K562 (cell line): ENCODE data around the gene HOXD4.

Source experiments
- CC2D1A ChIP-seq: fragments of 450-650 bp; IDR thresholded peaks from 2 replicates; pipeline ENCODE4 v1.6.1; 2017; ENCODE audit warnings: mild to moderate bottlenecking
- DLX4 ChIP-seq: fragments of 250-450 bp; sonication (Bioruptor Pico); IDR thresholded peaks from 2 replicates; pipeline ENCODE4 v1.6.1; 2021; ENCODE audit warnings: mild to moderate bottlenecking
- MAFK ChIP-seq: IDR thresholded peaks from 2 replicates; pipeline ENCODE4 v1.6.1; 2011; ENCODE audit warnings: low read length, improper control_type of control experiment
- MEF2A ChIP-seq: IDR thresholded peaks from 2 replicates; pipeline ENCODE4 v1.6.1; 2011; ENCODE audit warnings: low read depth, mild to moderate bottlenecking, low read length, moderate library complexity; ENCODE audit not compliant: control insufficient read depth
- NFIX ChIP-seq: fragments of 250-450 bp; sonication (Bioruptor Pico); IDR thresholded peaks from 2 replicates; pipeline ENCODE4 v1.4.0; 2020; ENCODE audit warnings: low read depth, mild to moderate bottlenecking, moderate library complexity
- POLR2G ChIP-seq: fragments of 200-400 bp; formaldehyde crosslinking; IDR thresholded peaks from 2 replicates; pipeline ENCODE4 v1.6.1; 2017; ENCODE audit warnings: low read depth, mild to moderate bottlenecking, antibody characterized with exemption, low read length, moderate library complexity
- PREB ChIP-seq: sonication (generic); formaldehyde crosslinking; IDR thresholded peaks from 2 replicates; pipeline ENCODE4 v1.8.1; 2023; ENCODE audit warnings: mild to moderate bottlenecking, missing genetic modification reagents
- RBM39 ChIP-seq: fragments of 200-400 bp; formaldehyde crosslinking; optimal IDR thresholded peaks from 2 replicates; pipeline ENCODE3; 2018; ENCODE audit warnings: low read depth, low read length
- ZNF184 ChIP-seq: sonication (generic); formaldehyde crosslinking; IDR thresholded peaks from 2 replicates; pipeline ENCODE4 v1.5.0; 2020; ENCODE audit warnings: missing genetic modification reagents

- TF ChIP-seq POLR2G: no peak
- TF ChIP-seq CC2D1A: no peak
- TF ChIP-seq DLX4 (CRISPR knock-in tag): no peak
- no peak for TF ChIP-seq MEF2A
- no peak for TF ChIP-seq MAFK
- TF ChIP-seq RBM39: no peak
- no peak for TF ChIP-seq PREB (CRISPR knock-in tag)
- TF ChIP-seq NFIX (CRISPR knock-in tag): no peak
- no peak for TF ChIP-seq ZNF184 (CRISPR knock-in tag)
Observed at GRCh38 chr2:176121190-176122051, 29.9 kb upstream of the HOXD4 start.
